ENCODE data around the gene PLPP1. TPM values are rescaled to one million over a fixed set of nuclear protein-coding genes. Genes with fewer than 3 reads are reported as not detected.

The PLPP1 gene
- total RNA-seq, 1 experiment from 2014 or later, result 10.5 TPM

GRCh38 chr5:55583578-55583977 is 48.8 kb upstream of the PLPP1 start:
- no peaks in the 10 kb centered on the region for H3K79me2 ChIP-seq (ENCODE audit: insufficient read depth, low read length)
- DNase-seq (ENCODE audit: low read depth, low spot score) (no peak), ATAC-seq (no peak)
- no peak overlapping the region for H3K4me3 ChIP-seq (replicated peaks in 1 of 2; ENCODE audit: low read depth in 1 of 2, low read length in 2 of 2)
- intact Hi-C loops (cut with micrococcal nuclease), result no loop called here
- no TSS peak for BruUV-seq (replicated peaks)
- no peak for TF ChIP-seq POLR2A (IDR thresholded peaks at IDR 0.05; ENCODE audit: borderline replicate concordance, extremely low read depth, insufficient read depth, insufficient read length)
- no peak for TF ChIP-seq ELF1 (IDR thresholded peaks at IDR 0.05; ENCODE audit: borderline replicate concordance, low read depth)
- no peak for TF ChIP-seq CEBPB (IDR thresholded peaks at IDR 0.05; ENCODE audit: low read depth)
- TF ChIP-seq EGR1 (IDR thresholded peaks at IDR 0.05; ENCODE audit: low read depth), result no peak
- no peaks in the 10 kb centered on the region for H4K20me1 ChIP-seq (ENCODE audit: insufficient read depth)
- no peaks in the 10 kb centered on the region for H3K9me2 ChIP-seq (ENCODE audit: insufficient read depth)
- no peaks in the 10 kb centered on the region for H3K27me3 ChIP-seq (ENCODE audit: insufficient read depth, low read length)
- H3K9me3 ChIP-seq (ENCODE audit: control insufficient read depth in 1 of 2, insufficient read depth in 1 of 2, low read depth in 1 of 2, low read length in 2 of 2), result no peaks in the 10 kb centered on the region
- ChIA-PET CTCF (no interaction called here), POLR2A (no interaction called here), RAD21 (ENCODE audit: low non-redundant PET in 1 of 2, low total read pairs in 2 of 2, uncharacterized antibody in 2 of 2, unreplicated experiment in 2 of 2) (no interaction called here)
- H3K9ac ChIP-seq (ENCODE audit: low read length), result no peak overlapping the region
- H3K4me1 ChIP-seq (ENCODE audit: control insufficient read depth in 1 of 2, insufficient read depth in 2 of 2, low read length in 2 of 2), result no peaks in the 10 kb centered on the region
- no peak overlapping the region for H3K27ac ChIP-seq (ENCODE audit: low read depth, low read length)
- H3K36me3 ChIP-seq (ENCODE audit: control insufficient read depth in 1 of 2, insufficient read depth in 2 of 2, low read length in 2 of 2), result no peaks in the 10 kb centered on the region
- H2AFZ ChIP-seq (ENCODE audit: low read depth, low read length, poor library complexity, severe bottlenecking), result no peak overlapping the region
- no peak overlapping the region for H3K4me2 ChIP-seq (ENCODE audit: low read length)

- intact Hi-C loops (cut with micrococcal nuclease), result no loop called here
- H3K9me3 ChIP-seq (ENCODE audit: control insufficient read depth in 1 of 2, insufficient read depth in 1 of 2, low read depth in 1 of 2, low read length in 2 of 2), result no peaks in the 10 kb centered on the region
- H3K27ac ChIP-seq (ENCODE audit: low read depth, low read length), result no peak overlapping the region
- DNase-seq (ENCODE audit: low read depth, low spot score) (no peak), ATAC-seq (no peak)
- TF ChIP-seq SP1 (IDR thresholded peaks at IDR 0.05; ENCODE audit: low read depth) (no peak), EZH2 (IDR thresholded peaks at IDR 0.05) (no peak), CEBPB (IDR thresholded peaks at IDR 0.05; ENCODE audit: low read depth) (no peak), YY1 (IDR thresholded peaks at IDR 0.05; ENCODE audit: extremely low read depth, insufficient replicate concordance, low read depth, low read length) (no peak), ZFX (IDR thresholded peaks at IDR 0.05) (no peak), POLR2AphosphoS5 (IDR thresholded peaks at IDR 0.05; ENCODE audit: low read depth, low read length) (no peak), EGR1 (IDR thresholded peaks at IDR 0.05; ENCODE audit: low read depth) (no peak), ZNF274 (IDR thresholded peaks at IDR 0.05; ENCODE audit: low read depth, low read length) (no peak)
- H3K36me3 ChIP-seq (ENCODE audit: control insufficient read depth in 1 of 2, insufficient read depth in 2 of 2, low read length in 2 of 2), result no peaks in the 10 kb centered on the region
- no peak overlapping the region for H2AFZ ChIP-seq (ENCODE audit: low read depth, low read length, poor library complexity, severe bottlenecking)
- H3K4me3 ChIP-seq (replicated peaks in 1 of 2; ENCODE audit: low read depth in 1 of 2, low read length in 2 of 2), result no peak overlapping the region
- H3K27me3 ChIP-seq (ENCODE audit: insufficient read depth, low read length), result no peaks in the 10 kb centered on the region
- no peaks in the 10 kb centered on the region for H3K4me1 ChIP-seq (ENCODE audit: control insufficient read depth in 1 of 2, insufficient read depth in 2 of 2, low read length in 2 of 2)
- no peak overlapping the region for H3K4me2 ChIP-seq (ENCODE audit: low read length)
- no peak overlapping the region for H3K9ac ChIP-seq (ENCODE audit: low read length)
- POLR2A ChIA-PET, result no interaction called here
- no peaks in the 10 kb centered on the region for H3K79me2 ChIP-seq (ENCODE audit: insufficient read depth, low read length)
- CTCF ChIA-PET, result no interaction called here
- BruUV-seq (replicated peaks), result no TSS peak
- H4K20me1 ChIP-seq (ENCODE audit: insufficient read depth), result no peaks in the 10 kb centered on the region
- H3K9me2 ChIP-seq (ENCODE audit: insufficient read depth), result no peaks in the 10 kb centered on the region
- RAD21 ChIA-PET (ENCODE audit: low non-redundant PET in 1 of 2, low total read pairs in 2 of 2, uncharacterized antibody in 2 of 2, unreplicated experiment in 2 of 2), result no interaction called here
These were observed 47.5 kb upstream of the PLPP1 start for GRCh38 chr5:55582256-55582655.

Data from HCT116 (cell line).